ENCODE results near the gene FTH1.

Gene FTH1

DNA sequence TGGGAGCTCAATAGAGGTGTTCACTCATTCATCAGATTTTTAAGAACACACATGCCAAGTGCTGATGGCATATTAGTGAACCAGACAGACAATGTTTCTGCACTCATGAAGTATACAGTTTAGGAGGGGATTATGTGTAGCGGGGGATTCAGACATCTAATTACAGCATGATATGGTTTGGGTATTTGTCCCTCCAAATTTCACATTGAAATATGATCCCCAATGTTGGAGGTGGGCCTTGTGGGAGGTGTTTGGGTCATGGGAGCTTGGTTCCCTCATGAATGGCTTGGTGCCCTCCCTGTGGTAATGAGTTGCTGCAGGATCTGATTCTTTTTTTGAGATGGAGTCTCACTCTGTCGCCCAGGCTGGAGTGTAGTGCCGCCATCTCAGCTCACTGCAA is 41.2 kb downstream of the FTH1 start:
- TF ChIP-seq, protein P1, sequence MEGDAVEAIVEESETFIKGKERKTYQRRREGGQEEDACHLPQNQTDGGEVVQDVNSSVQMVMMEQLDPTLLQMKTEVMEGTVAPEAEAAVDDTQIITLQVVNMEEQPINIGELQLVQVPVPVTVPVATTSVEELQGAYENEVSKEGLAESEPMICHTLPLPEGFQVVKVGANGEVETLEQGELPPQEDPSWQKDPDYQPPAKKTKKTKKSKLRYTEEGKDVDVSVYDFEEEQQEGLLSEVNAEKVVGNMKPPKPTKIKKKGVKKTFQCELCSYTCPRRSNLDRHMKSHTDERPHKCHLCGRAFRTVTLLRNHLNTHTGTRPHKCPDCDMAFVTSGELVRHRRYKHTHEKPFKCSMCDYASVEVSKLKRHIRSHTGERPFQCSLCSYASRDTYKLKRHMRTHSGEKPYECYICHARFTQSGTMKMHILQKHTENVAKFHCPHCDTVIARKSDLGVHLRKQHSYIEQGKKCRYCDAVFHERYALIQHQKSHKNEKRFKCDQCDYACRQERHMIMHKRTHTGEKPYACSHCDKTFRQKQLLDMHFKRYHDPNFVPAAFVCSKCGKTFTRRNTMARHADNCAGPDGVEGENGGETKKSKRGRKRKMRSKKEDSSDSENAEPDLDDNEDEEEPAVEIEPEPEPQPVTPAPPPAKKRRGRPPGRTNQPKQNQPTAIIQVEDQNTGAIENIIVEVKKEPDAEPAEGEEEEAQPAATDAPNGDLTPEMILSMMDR (IDR thresholded peaks at IDR 0.05; ENCODE audit: low read length, missing control alignments), result no peak
- no peak overlapping the region for H3K4me3 ChIP-seq (replicated peaks; ENCODE audit: low read depth, low read length)
- DNase-seq (ENCODE audit: low read depth), result no peak

DNA sequence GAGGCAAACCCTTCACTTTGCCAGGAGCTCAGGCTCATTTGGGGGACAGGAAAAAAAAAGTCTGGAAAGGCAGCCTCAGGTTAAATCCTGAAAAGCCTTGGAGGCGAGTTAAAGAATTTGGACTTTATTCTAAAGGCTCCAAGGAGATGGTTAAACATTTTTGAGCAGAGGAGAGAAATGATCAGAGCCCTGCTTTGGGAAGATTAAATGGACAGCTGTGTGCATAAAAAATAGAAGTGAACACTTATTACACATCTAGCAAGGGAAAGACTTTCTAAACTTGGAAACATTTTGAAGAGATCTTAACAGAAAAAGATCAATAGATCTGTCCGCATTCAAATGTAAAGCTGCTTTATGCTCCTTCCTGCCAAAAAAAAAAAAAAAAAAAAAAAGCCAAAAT is 41.7 kb downstream of the FTH1 start:
- TF ChIP-seq, protein P1 (IDR thresholded peaks at IDR 0.05; ENCODE audit: low read length, missing control alignments), result no peak
- no peak for DNase-seq (ENCODE audit: low read depth)
- no peak overlapping the region for H3K4me3 ChIP-seq (replicated peaks; ENCODE audit: low read depth, low read length)

DNA sequence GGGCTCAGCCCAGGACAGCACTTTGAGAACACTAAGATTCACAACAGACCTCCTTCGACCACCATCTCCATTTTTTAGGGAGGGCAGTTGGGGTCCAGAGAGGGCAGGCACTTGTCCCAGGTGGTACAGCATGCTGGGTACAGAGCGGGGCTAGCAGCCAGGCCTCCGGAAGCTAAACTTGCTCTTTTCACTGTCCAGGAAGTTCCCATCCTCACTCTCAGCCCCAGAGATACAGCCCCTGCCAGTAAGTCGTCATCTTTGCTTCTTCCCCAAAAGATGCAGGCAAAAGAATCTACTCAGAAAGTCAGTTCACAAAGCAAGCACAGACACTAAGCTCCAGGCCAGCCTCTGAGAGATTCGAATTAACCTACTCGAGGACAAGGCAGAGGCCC is 43.4 kb downstream of the FTH1 start:
- TF ChIP-seq, protein P1 (IDR thresholded peaks at IDR 0.05; ENCODE audit: low read length, missing control alignments), result no peak
- no peak for DNase-seq (ENCODE audit: low read depth)
- no peak overlapping the region for H3K4me3 ChIP-seq (replicated peaks; ENCODE audit: low read depth, low read length)

DNA sequence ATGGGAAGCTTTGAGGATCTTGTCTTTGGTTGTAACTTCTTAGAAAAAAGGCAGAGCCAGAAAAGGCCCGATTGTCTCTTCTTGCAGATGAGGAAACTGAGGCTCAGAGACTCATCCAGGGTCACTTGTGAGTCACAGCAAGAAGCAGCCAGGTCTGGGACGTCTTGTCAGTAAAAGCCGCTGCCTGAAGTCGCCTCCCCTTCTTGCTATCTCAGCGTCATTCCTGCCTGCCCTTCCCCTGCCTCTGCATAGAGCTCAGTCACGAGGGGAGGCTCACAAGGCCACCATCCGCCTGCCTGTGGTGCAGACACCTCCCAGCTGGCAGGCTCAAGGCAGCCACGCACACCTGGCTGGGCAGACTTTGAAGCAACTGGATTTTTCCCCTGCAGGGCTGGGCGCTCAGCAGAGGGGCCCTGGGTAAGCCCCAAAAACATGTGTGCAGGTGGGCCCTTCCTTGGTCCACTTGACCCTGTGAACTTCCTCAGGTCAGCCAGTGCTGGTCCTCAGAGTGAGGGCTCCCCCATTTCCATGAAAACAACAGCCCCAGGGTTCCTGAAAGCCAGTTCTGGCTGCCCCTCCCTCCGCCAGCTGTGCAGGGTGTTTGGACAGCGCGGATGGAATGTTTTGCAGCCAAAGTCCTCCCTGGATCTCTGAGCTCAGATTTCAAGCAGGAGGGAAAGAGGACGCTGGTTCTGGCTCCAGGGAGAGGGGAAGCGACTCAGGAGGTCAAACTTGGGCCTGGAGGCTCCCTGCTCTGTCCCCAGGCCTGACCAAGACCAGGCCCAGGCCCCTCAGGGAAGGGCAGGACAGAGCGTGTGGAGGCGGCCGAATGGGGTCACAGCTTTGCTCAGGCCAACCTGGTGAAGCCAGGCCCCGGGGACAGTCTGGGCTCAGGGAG is 44.0 kb downstream of the FTH1 start:
- no peak overlapping the region for H3K4me3 ChIP-seq (replicated peaks; ENCODE audit: low read depth, low read length)
- TF ChIP-seq, protein P1 (IDR thresholded peaks at IDR 0.05; ENCODE audit: low read length, missing control alignments), result no peak
- DNase-seq (ENCODE audit: low read depth), result peak; percentile 84

DNA sequence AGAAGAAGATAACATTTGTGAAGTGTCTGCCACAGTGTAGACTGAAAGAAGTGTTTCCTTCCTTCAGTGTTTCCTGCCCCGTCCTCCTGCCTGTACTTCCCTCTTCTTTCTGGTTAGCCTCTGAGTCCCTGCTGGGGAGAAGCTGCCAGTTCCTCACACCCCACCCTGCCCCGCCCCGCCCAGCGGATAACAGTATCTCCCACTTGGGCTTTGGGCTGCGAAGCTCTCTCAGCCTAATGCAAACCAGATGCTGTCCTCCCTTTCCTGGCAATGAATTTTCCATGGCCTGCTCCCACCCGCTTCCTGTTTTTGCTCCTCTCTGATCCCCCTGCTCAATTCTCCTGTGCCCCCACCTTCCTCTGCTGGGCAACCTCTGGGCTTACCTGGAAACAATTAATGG is 44.9 kb downstream of the FTH1 start:
- no peak overlapping the region for H3K4me3 ChIP-seq (replicated peaks; ENCODE audit: low read depth, low read length)
- TF ChIP-seq, protein P1 (IDR thresholded peaks at IDR 0.05; ENCODE audit: low read length, missing control alignments), result no peak
- DNase-seq (ENCODE audit: low read depth), result peak; percentile 85

DNA sequence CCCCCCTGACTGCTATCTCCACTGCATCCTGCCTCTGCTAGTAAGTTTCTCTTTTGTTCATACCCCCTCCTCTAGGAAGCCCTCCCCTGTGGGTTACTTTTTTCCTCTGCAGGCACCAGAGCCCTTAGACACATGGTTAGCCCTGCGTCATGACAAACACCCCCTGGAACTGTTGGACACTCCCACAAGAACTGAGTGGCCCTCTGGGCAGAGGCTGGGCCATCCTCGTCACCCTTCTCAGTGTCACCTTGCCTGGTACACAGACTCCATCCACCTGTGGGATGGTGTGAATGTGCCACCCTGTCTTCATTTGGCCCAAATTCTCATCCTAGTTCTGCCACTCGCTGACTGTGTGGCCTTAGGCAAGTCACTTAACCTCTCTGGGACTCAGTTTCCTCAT is 46.0 kb downstream of the FTH1 start:
- TF ChIP-seq, protein P1 (IDR thresholded peaks at IDR 0.05; ENCODE audit: low read length, missing control alignments), result no peak
- DNase-seq (ENCODE audit: low read depth), result no peak
- H3K4me3 ChIP-seq (replicated peaks; ENCODE audit: low read depth, low read length), result no peak overlapping the region
